Esophagus squamous epithelium (tissue), 4 donors: ENCODE measurements around the gene PPA1.

ENCODE experiments used
- POLR2A ChIP-seq, 4 donors: fragments of 450-650 bp; IDR thresholded peaks; one replicate each; pipeline ENCODE4 v1.6.1; 2017; ENCODE audit warnings: antibody characterized with exemption in 4 of 4, mild to moderate bottlenecking in 4 of 4, moderate library complexity in 3 of 4
- TF ChIP-seq, protein P1 (sequence below), 6 experiments: fragments of 450-650 bp in 4 of 6; fragments of 200-600 bp in 2 of 6; sonication (generic) in 2 of 6; IDR thresholded peaks; one replicate each; pipeline ENCODE4 v1.5.1; 2016 to 2019; ENCODE audit warnings: antibody characterized with exemption in 6 of 6, mild to moderate bottlenecking in 4 of 6, moderate library complexity in 4 of 6

- TF ChIP-seq, protein P1, sequence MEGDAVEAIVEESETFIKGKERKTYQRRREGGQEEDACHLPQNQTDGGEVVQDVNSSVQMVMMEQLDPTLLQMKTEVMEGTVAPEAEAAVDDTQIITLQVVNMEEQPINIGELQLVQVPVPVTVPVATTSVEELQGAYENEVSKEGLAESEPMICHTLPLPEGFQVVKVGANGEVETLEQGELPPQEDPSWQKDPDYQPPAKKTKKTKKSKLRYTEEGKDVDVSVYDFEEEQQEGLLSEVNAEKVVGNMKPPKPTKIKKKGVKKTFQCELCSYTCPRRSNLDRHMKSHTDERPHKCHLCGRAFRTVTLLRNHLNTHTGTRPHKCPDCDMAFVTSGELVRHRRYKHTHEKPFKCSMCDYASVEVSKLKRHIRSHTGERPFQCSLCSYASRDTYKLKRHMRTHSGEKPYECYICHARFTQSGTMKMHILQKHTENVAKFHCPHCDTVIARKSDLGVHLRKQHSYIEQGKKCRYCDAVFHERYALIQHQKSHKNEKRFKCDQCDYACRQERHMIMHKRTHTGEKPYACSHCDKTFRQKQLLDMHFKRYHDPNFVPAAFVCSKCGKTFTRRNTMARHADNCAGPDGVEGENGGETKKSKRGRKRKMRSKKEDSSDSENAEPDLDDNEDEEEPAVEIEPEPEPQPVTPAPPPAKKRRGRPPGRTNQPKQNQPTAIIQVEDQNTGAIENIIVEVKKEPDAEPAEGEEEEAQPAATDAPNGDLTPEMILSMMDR (IDR thresholded peaks at IDR 0.05), result no peak
- no peak for TF ChIP-seq POLR2A (IDR thresholded peaks at IDR 0.05)
Observed at GRCh38 chr10:70166394-70166793, 66.8 kb downstream of the PPA1 start.
